HEK293T (cell line): ENCODE data around the gene UBAP1L.

Source experiments
- BHLHE40 ChIP-seq: fragments of 450-650 bp; IDR thresholded peaks from 2 replicates; pipeline ENCODE4 v1.6.1; 2016; ENCODE audit warnings: mild to moderate bottlenecking, moderate library complexity, borderline replicate concordance
- CTBP1 ChIP-seq: fragments of 450-650 bp; IDR thresholded peaks from 2 replicates; pipeline ENCODE4 v1.6.1; 2016; ENCODE audit warnings: borderline replicate concordance
- ELF4 ChIP-seq: fragments of 450-650 bp; IDR thresholded peaks from 2 replicates; pipeline ENCODE4 v1.6.1; 2017; ENCODE audit warnings: antibody characterized with exemption
- FOXM1 ChIP-seq: fragments of 450-650 bp; IDR thresholded peaks from 2 replicates; pipeline ENCODE4 v1.6.1; 2017; ENCODE audit warnings: mild to moderate bottlenecking, borderline replicate concordance
- L3MBTL2 ChIP-seq: fragments of 450-650 bp; conservative IDR thresholded peaks from 2 replicates; pipeline ENCODE4 v1.6.1; 2016; ENCODE audit warnings: mild to moderate bottlenecking
- LEF1 ChIP-seq: fragments of 450-650 bp; IDR thresholded peaks from 2 replicates; pipeline ENCODE4 v1.6.1; 2017; ENCODE audit warnings: mild to moderate bottlenecking, borderline replicate concordance
- NFRKB ChIP-seq: fragments of 450-650 bp; IDR thresholded peaks from 2 replicates; pipeline ENCODE4 v1.6.1; 2016; ENCODE audit warnings: mild to moderate bottlenecking, moderate library complexity
- SP1 ChIP-seq: fragments of 450-650 bp; IDR thresholded peaks from 2 replicates; pipeline ENCODE4 v1.6.1; 2017
- SUZ12 ChIP-seq: fragments of 450-650 bp; IDR thresholded peaks from 2 replicates; pipeline ENCODE4 v1.6.1; 2016; ENCODE audit warnings: mild to moderate bottlenecking
- TARDBP ChIP-seq: fragments of 450-650 bp; IDR thresholded peaks from 2 replicates; pipeline ENCODE4 v1.6.1; 2016

DNA sequence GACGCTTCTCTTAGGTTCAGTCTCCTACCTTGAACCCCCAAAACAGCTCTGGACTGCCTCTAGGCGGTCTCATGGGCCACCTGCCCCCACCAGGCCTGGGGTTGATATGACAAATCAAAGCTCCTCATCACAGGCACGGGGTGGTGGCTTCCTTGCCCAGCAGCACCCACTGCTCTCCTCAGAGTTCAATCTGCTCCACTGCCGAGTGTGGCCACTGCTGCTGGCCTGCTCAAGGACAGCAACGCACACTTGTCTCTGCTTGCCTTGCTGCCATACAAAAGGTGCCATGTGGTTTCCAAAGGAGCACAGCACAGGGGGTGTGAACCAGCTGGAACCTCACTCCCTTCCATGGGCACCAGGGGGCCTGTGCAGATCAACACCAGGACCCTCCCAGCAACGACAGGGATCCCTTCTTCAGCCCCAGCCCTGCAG is 28.3 kb downstream of the UBAP1L start:
- no peak for TF ChIP-seq FOXM1
- TF ChIP-seq SP1: no peak
- TF ChIP-seq LEF1: no peak
- TF ChIP-seq SUZ12: no peak
- no peak for TF ChIP-seq ELF4
- TF ChIP-seq BHLHE40: no peak
- TF ChIP-seq L3MBTL2: no peak
- no peak for TF ChIP-seq CTBP1
- TF ChIP-seq NFRKB: no peak
- no peak for TF ChIP-seq TARDBP
